ENCODE data around the gene CLASP2.

DNA sequence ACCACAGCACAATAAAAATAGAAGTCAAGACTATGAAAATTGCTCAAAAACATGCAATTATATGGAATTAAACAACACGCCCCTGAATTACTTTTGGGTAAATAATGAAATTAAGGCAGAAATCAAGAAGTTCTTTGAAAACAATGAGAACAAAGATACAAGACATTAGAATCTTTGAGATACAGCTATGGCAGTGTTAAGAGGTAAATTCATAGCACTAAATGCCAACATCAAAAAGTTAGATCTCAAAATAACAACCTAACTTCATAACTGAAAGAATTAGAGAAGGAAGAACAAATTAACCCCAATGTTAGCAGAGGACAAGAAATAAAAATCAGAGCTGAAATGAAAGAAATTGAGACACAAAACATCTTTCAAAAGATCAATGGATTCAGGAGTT, 191.3 kb downstream of the CLASP2 start:
- TF ChIP-seq, protein P1, sequence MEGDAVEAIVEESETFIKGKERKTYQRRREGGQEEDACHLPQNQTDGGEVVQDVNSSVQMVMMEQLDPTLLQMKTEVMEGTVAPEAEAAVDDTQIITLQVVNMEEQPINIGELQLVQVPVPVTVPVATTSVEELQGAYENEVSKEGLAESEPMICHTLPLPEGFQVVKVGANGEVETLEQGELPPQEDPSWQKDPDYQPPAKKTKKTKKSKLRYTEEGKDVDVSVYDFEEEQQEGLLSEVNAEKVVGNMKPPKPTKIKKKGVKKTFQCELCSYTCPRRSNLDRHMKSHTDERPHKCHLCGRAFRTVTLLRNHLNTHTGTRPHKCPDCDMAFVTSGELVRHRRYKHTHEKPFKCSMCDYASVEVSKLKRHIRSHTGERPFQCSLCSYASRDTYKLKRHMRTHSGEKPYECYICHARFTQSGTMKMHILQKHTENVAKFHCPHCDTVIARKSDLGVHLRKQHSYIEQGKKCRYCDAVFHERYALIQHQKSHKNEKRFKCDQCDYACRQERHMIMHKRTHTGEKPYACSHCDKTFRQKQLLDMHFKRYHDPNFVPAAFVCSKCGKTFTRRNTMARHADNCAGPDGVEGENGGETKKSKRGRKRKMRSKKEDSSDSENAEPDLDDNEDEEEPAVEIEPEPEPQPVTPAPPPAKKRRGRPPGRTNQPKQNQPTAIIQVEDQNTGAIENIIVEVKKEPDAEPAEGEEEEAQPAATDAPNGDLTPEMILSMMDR (IDR thresholded peaks at IDR 0.05; ENCODE audit: low read depth, low read length), result no peak
- TF ChIP-seq EZH2phosphoT487 (IDR thresholded peaks at IDR 0.05; ENCODE audit: low read depth), result no peak
